Caco-2 (cell line): ENCODE measurements around the gene LRAT. TPM values are rescaled to one million over a fixed set of nuclear protein-coding genes. Genes with fewer than 3 reads are reported as not detected.

Experiments used
- BruUV-seq: library from RNA; stranded (reverse); fragments of 400-500 nt; replicated peaks from 2 replicates; lab custom pipeline; 2021; lab: Mats Ljungman, UMichigan
- CTCF ChIA-PET: fragments of 300-600 bp; sonication (Branson Sonifier 250); formaldehyde crosslinking; loops from one replicate; lab custom pipeline; 2022; ENCODE audit warnings: antibody characterized with exemption; lab: Charles Lee
- POLR2A ChIA-PET: fragments of 300-600 bp; sonication (Branson Sonifier 250); formaldehyde crosslinking; loops from one replicate; lab custom pipeline; 2022; ENCODE audit warnings: antibody characterized with exemption; lab: Charles Lee
- DNase-seq, 2 experiments: peaks; one replicate each; pipeline versions ENCODE4 v3.0.0 to v3.0.0-alpha.2; 2020 to 2022
- H3K27me3 ChIP-seq: replicated peaks from 2 replicates; pipeline ENCODE4 v1.6.0; 2011; ENCODE audit warnings: low read length; ENCODE audit not compliant: control insufficient read depth, insufficient read depth
- H3K36me3 ChIP-seq: 2 replicates; pipeline ENCODE4 v1.5.1; 2011; ENCODE audit warnings: low read length; ENCODE audit not compliant: control insufficient read depth, insufficient read depth
- H3K4me1 ChIP-seq: fragments of 250-450 bp; sonication (Bioruptor Pico); 2 replicates; pipeline ENCODE4 v1.5.1; 2020; ENCODE audit warnings: mild to moderate bottlenecking
- H3K4me3 ChIP-seq: 2 replicates; pipeline ENCODE4 v1.5.1; 2011; ENCODE audit warnings: low read depth, mild to moderate bottlenecking, control low read depth, low read length
- H3K9me3 ChIP-seq: fragments of 250-450 bp; sonication (Bioruptor Pico); 2 replicates; pipeline ENCODE4 v1.5.1; 2020; ENCODE audit warnings: mild to moderate bottlenecking, moderate library complexity
- H3K27ac Mint-ChIP-seq: one replicate; pipeline ENCODE4 v1.8.0; 2022; ENCODE audit warnings: mixed read lengths; ENCODE audit not compliant: unreplicated experiment
- H3K27me3 Mint-ChIP-seq: one replicate; pipeline ENCODE4 v1.8.0; 2022; ENCODE audit warnings: mixed read lengths; ENCODE audit not compliant: insufficient read depth, unreplicated experiment
- H3K36me3 Mint-ChIP-seq: one replicate; pipeline ENCODE4 v1.8.0; 2022; ENCODE audit warnings: mild to moderate bottlenecking, mixed read lengths; ENCODE audit not compliant: insufficient read depth, unreplicated experiment
- H3K4me1 Mint-ChIP-seq: one replicate; pipeline ENCODE4 v1.8.0; 2022; ENCODE audit warnings: low read depth, mixed read lengths; ENCODE audit not compliant: unreplicated experiment
- H3K4me3 Mint-ChIP-seq: one replicate; pipeline ENCODE4 v1.8.0; 2022; ENCODE audit warnings: mild to moderate bottlenecking, moderate library complexity, mixed read lengths; ENCODE audit not compliant: unreplicated experiment
- H3K9me3 Mint-ChIP-seq: one replicate; pipeline ENCODE4 v1.8.0; 2022; ENCODE audit warnings: mixed read lengths; ENCODE audit not compliant: unreplicated experiment
- intact Hi-C: fragments of 100-400 bp; cut with micrococcal nuclease; formaldehyde crosslinking; loops from one replicate; pipeline ENCODE4 v1.10.0; 2022; ENCODE audit not compliant: unreplicated experiment
- total RNA-seq: library from RNA; stranded (reverse); gene quantifications from 2 replicates; pipeline ENCODE4 v1.2.3, GENCODE V29; 2022
- TF ChIP-seq, protein P1 (sequence below), 2 experiments: fragments of 200-600 bp in 1 of 2; IDR thresholded peaks; 1 replicate in 1 of 2; 2 replicates in 1 of 2; pipeline versions ENCODE4 v1.5.1 to v1.8.0; 2011 to 2022; ENCODE audit warnings: antibody characterized with exemption in 1 of 2, control low read depth in 1 of 2, inconsistent platforms in 1 of 2, low read depth in 1 of 2, low read length in 1 of 2, mild to moderate bottlenecking in 1 of 2, moderate library complexity in 1 of 2; ENCODE audit not compliant: insufficient read depth in 1 of 2, severe bottlenecking in 1 of 2, unreplicated experiment in 1 of 2

Gene LRAT
- total RNA-seq, 1 experiment from 2014 or later, result 0.73 TPM

DNA sequence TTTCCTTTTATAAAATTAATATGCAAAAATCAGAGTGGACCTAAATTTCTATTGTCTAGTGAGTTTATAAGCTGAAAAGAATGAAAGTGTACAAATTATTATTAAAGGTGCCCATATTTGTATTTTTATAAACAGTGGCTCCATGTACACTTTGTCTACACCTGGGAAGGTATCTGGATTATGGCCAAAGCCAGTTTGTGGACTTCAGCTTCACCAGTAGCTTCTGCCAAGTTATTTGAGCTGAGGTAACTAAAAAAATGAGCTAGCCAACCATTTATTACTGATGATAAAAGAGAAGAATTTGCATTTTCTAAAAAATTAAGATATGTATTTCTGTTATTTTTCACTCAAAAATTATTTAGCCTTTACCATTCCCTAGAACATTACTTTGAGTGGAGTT is 32.3 kb upstream of the LRAT start:
- BruUV-seq, result no TSS peak
- DNase-seq, result no peak

DNA sequence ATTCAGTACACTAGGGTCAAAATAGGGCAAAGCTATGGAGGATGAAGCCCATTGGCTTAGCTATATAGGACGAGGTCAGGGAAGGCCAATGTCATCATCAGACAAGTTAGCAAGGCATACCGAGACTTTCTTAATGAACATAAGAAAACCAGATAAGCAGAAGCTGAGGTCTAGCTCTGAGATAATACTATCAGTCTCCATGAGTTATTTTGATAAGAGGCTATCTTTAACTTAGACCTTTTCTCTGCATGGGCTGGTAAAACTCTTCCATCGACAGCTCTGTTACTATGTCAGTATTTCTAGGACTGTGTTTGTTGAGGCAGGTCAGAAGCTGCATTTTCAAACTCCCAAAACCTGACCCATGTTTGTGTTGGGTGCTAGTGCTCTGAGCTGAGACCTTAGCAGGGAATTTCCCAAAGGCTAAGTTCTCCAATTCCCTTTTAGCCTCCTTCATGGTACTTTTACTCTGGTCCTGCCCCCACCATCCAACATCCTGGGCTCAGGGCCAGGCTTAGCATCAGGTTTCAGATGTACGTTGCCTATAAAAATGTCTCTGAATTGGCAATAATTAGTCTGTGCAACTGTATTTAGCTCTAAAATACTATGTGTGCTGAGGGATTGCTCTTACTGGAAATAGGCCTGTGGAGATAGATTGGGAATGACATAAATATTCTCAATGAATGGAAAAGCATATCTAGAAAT is 29.3 kb upstream of the LRAT start:
- Mint-ChIP-seq H3K27me3 (peaks cover 14% of the 10 kb centered on the region), H3K9me3 (no peaks in the 10 kb centered on the region), H3K4me3 (no peak overlapping the region), H3K36me3 (no peaks in the 10 kb centered on the region), H3K27ac (no peak overlapping the region), H3K4me1 (no peaks in the 10 kb centered on the region)
- ChIA-PET CTCF (interaction anchor here (1.1 kb wide), 1 partner anchor 15 kb away, joined by 3 read pairs; no protein-coding TSS in a partner anchor), POLR2A (no interaction called here)
- H3K4me1 ChIP-seq, result no peaks in the 10 kb centered on the region
- TF ChIP-seq, protein P1, sequence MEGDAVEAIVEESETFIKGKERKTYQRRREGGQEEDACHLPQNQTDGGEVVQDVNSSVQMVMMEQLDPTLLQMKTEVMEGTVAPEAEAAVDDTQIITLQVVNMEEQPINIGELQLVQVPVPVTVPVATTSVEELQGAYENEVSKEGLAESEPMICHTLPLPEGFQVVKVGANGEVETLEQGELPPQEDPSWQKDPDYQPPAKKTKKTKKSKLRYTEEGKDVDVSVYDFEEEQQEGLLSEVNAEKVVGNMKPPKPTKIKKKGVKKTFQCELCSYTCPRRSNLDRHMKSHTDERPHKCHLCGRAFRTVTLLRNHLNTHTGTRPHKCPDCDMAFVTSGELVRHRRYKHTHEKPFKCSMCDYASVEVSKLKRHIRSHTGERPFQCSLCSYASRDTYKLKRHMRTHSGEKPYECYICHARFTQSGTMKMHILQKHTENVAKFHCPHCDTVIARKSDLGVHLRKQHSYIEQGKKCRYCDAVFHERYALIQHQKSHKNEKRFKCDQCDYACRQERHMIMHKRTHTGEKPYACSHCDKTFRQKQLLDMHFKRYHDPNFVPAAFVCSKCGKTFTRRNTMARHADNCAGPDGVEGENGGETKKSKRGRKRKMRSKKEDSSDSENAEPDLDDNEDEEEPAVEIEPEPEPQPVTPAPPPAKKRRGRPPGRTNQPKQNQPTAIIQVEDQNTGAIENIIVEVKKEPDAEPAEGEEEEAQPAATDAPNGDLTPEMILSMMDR (IDR thresholded peaks at IDR 0.05; ENCODE audit: insufficient read depth in 1 of 2, low read depth in 1 of 2, low read length in 1 of 2, severe bottlenecking in 1 of 2, unreplicated experiment in 1 of 2), result no peak
- H3K36me3 ChIP-seq, result no peaks in the 10 kb centered on the region
- H3K27me3 ChIP-seq, result no peaks in the 10 kb centered on the region
- no peak overlapping the region for H3K4me3 ChIP-seq
- intact Hi-C loops, result no loop called here
- DNase-seq, result no peak
- BruUV-seq, result no TSS peak
- H3K9me3 ChIP-seq, result no peaks in the 10 kb centered on the region

More for the DNA sequence above, 32.3 kb upstream of the LRAT start:
- Histone ChIP-seq H3K36me3 (no peaks in the 10 kb centered on the region), H3K4me1 (no peaks in the 10 kb centered on the region), H3K9me3 (no peaks in the 10 kb centered on the region), H3K27me3 (no peaks in the 10 kb centered on the region), H3K4me3 (no peak overlapping the region)
- TF ChIP-seq, protein P1 (IDR thresholded peaks at IDR 0.05; ENCODE audit: insufficient read depth in 1 of 2, low read depth in 1 of 2, low read length in 1 of 2, severe bottlenecking in 1 of 2, unreplicated experiment in 1 of 2), result no peak
- intact Hi-C loops, result no loop called here
- Mint-ChIP-seq H3K4me3 (no peak overlapping the region), H3K27ac (no peak overlapping the region), H3K9me3 (no peaks in the 10 kb centered on the region), H3K36me3 (no peaks in the 10 kb centered on the region), H3K27me3 (peaks cover 11% of the 10 kb centered on the region), H3K4me1 (no peaks in the 10 kb centered on the region)
- POLR2A ChIA-PET, result no interaction called here
- CTCF ChIA-PET, result no interaction called here

DNA sequence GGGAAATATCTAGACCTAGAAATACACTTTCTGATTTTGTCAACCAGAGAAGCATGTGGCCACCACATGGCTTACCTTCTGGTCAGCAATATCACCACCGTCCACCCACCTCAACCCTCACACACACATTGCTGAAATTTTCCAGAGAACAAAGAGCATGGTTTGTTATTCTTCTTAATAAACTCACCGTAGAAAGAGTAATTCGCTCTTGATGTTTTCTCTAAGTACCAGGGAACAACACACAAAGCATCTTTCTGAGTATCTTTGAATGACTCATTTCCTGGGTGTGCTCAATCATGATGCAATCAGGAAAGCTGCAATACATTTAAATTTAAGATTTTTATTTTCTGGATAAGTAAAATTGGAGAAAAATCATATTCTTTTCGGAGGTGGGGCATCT is 24.7 kb upstream of the LRAT start:
- POLR2A ChIA-PET, result no interaction called here
- no peaks in the 10 kb centered on the region for H3K4me1 Mint-ChIP-seq
- H3K27ac Mint-ChIP-seq, result no peak overlapping the region
- no peak for DNase-seq
- no TSS peak for BruUV-seq
- Histone ChIP-seq H3K4me3 (no peak overlapping the region), H3K9me3 (no peaks in the 10 kb centered on the region), H3K36me3 (no peaks in the 10 kb centered on the region), H3K4me1 (no peaks in the 10 kb centered on the region), H3K27me3 (no peaks in the 10 kb centered on the region)
- CTCF ChIA-PET, result no interaction called here
- no peaks in the 10 kb centered on the region for H3K9me3 Mint-ChIP-seq
- no peaks in the 10 kb centered on the region for H3K36me3 Mint-ChIP-seq
- intact Hi-C loops, result no loop called here
- TF ChIP-seq, protein P1 (IDR thresholded peaks at IDR 0.05; ENCODE audit: insufficient read depth in 1 of 2, low read depth in 1 of 2, low read length in 1 of 2, severe bottlenecking in 1 of 2, unreplicated experiment in 1 of 2), result no peak
- H3K4me3 Mint-ChIP-seq, result no peak overlapping the region
- H3K27me3 Mint-ChIP-seq, result peaks cover 12% of the 10 kb centered on the region
